GM23338 (cell line): Measurements from ENCODE around the gene RELB.

Source experiments
- CREB1 ChIP-seq: fragments of 250-450 bp; sonication (Bioruptor Pico); IDR thresholded peaks from 2 replicates; pipeline ENCODE4 v1.5.0; 2020; ENCODE audit warnings: low read depth, mild to moderate bottlenecking, moderate library complexity
- CTCF ChIP-seq, 2 experiments: fragments of 200-600 bp in 1 of 2; sonication (generic) in 1 of 2; conservative IDR thresholded peaks; 2 replicates each; pipeline versions ENCODE4 v1.5.1 to v1.6.1; 2016 to 2017; ENCODE audit warnings: antibody characterized with exemption in 2 of 2, low read depth in 2 of 2, mild to moderate bottlenecking in 2 of 2, moderate library complexity in 1 of 2

GRCh38 chr19:44960906-44961728, 40.1 kb upstream of the RELB start:
- TF ChIP-seq CREB1 (CRISPR knock-in tag), result no peak
- no peak for TF ChIP-seq CTCF (conservative IDR thresholded peaks at IDR 0.05; ENCODE audit: low read depth in 2 of 2)
